Neural progenitor cell (in vitro differentiated cells): ENCODE results near the gene CEP295NL.

Experiments used
- EZH2 ChIP-seq: fragments of 200-600 bp; sonication (generic); IDR thresholded peaks from 2 replicates; pipeline ENCODE4 v1.6.1; 2017; ENCODE audit warnings: antibody characterized with exemption, mild to moderate bottlenecking, moderate library complexity
- EZH2phosphoT487 ChIP-seq: fragments of 200-600 bp; sonication (generic); IDR thresholded peaks from 2 replicates; pipeline ENCODE4 v1.6.1; 2017; ENCODE audit warnings: antibody characterized with exemption
- TF ChIP-seq, protein P1 (sequence below): fragments of 200-600 bp; sonication (generic); IDR thresholded peaks from 2 replicates; pipeline ENCODE4 v1.5.1; 2017; ENCODE audit warnings: antibody characterized with exemption, mild to moderate bottlenecking

DNA sequence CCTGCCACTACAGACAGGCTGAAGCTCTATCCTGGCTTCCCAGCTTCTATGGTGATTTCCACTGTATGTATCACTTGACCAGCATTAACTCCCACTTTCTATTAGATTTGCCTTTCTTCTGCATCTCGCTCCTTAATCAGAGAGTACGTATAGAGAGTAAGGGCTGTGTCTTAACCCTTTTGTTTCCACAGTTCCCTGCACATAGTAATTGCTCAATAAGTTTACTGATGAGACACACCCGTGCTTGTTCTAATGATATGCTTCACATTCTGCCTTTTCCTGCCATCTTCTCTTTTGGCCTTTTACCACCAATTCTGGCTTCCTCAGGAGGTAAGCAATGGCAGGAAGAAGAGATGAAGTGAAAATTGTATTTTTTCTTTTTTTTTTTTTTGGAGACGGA, 41.8 kb downstream of the CEP295NL start:
- TF ChIP-seq, protein P1, sequence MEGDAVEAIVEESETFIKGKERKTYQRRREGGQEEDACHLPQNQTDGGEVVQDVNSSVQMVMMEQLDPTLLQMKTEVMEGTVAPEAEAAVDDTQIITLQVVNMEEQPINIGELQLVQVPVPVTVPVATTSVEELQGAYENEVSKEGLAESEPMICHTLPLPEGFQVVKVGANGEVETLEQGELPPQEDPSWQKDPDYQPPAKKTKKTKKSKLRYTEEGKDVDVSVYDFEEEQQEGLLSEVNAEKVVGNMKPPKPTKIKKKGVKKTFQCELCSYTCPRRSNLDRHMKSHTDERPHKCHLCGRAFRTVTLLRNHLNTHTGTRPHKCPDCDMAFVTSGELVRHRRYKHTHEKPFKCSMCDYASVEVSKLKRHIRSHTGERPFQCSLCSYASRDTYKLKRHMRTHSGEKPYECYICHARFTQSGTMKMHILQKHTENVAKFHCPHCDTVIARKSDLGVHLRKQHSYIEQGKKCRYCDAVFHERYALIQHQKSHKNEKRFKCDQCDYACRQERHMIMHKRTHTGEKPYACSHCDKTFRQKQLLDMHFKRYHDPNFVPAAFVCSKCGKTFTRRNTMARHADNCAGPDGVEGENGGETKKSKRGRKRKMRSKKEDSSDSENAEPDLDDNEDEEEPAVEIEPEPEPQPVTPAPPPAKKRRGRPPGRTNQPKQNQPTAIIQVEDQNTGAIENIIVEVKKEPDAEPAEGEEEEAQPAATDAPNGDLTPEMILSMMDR, result no peak
- TF ChIP-seq EZH2, result no peak
- no peak for TF ChIP-seq EZH2phosphoT487
